Measurements from ENCODE around the gene ONECUT1.

The ONECUT1 gene

GRCh38 chr15:52780172-52780980 lies 9.8 kb downstream of the ONECUT1 start:
- peak; percentile 18 for DNase-seq

- no peak for DNase-seq
Measured at GRCh38 chr15:52778457-52778856, 11.7 kb downstream of the ONECUT1 start.

GRCh38 chr15:52772766-52773165 lies 17.4 kb downstream of the ONECUT1 start:
- DNase-seq: no peak

GRCh38 chr15:52765785-52766184 lies 24.4 kb downstream of the ONECUT1 start:
- no peak for DNase-seq

- DNase-seq: no peak
Measured at GRCh38 chr15:52764731-52765130, 25.4 kb downstream of the ONECUT1 start.

GRCh38 chr15:52762621-52763020 lies 27.5 kb downstream of the ONECUT1 start:
- DNase-seq: no peak

GRCh38 chr15:52760562-52760961 lies 29.6 kb downstream of the ONECUT1 start:
- DNase-seq: no peak

- no peak for DNase-seq
Measured at GRCh38 chr15:52759969-52760368, 30.2 kb downstream of the ONECUT1 start.

- no peak for DNase-seq
Measured at GRCh38 chr15:52757496-52757895, 32.6 kb downstream of the ONECUT1 start.

- DNase-seq: no peak
Measured at GRCh38 chr15:52751522-52751921, 38.6 kb downstream of the ONECUT1 start.

GRCh38 chr15:52749258-52749657 lies 40.9 kb downstream of the ONECUT1 start:
- no peak for DNase-seq

- no peak for DNase-seq
Measured at GRCh38 chr15:52746162-52746757, 43.9 kb downstream of the ONECUT1 start.

- no peak for DNase-seq
Measured at GRCh38 chr15:52745326-52746161, 44.6 kb downstream of the ONECUT1 start.

- no peak for DNase-seq
Measured at GRCh38 chr15:52738311-52738710, 51.8 kb downstream of the ONECUT1 start.

- DNase-seq: no peak
Measured at GRCh38 chr15:52737720-52738119, 52.4 kb downstream of the ONECUT1 start.

GRCh38 chr15:52735231-52736089 lies 54.7 kb downstream of the ONECUT1 start:
- DNase-seq: peak; percentile 56

- DNase-seq: no peak
Measured at GRCh38 chr15:52734329-52734728, 55.8 kb downstream of the ONECUT1 start.

GRCh38 chr15:52733696-52734255 lies 56.4 kb downstream of the ONECUT1 start:
- DNase-seq: no peak

GRCh38 chr15:52733088-52733487 lies 57.0 kb downstream of the ONECUT1 start:
- DNase-seq: no peak

GRCh38 chr15:52732551-52732950 lies 57.6 kb downstream of the ONECUT1 start:
- DNase-seq: no peak

GRCh38 chr15:52731732-52732470 lies 58.2 kb downstream of the ONECUT1 start:
- DNase-seq: no peak

GRCh38 chr15:52731004-52731403 lies 59.1 kb downstream of the ONECUT1 start:
- DNase-seq: no peak
